Activated naive CD4-positive, alpha-beta T cell treated with anti-CD3 and anti-CD28 coated beads, Interleukin-2, amount 50 U/mL, for 72 hours (primary cell): Measurements from ENCODE around the gene NRP1. TPM values are rescaled to one million over a fixed set of nuclear protein-coding genes. Genes with fewer than 3 reads are reported as not detected.

Experiments used
- ATAC-seq, 2 donors: fragments of 150-1000 bp; cut with Tn5 transposase; 2 replicates each; pipeline ENCODE4 v1.10.0; 2021; ENCODE audit warnings: mild to moderate bottlenecking in 2 of 2, moderate library complexity in 2 of 2
- DNase-seq, 2 donors: peaks; one replicate each; pipeline ENCODE4 v3.0.0; 2021 to 2022; ENCODE audit warnings: low spot score in 2 of 2
- H3K27ac Mint-ChIP-seq, 2 donors: one replicate each; pipeline ENCODE4 v1.8.0; 2022; ENCODE audit warnings: mild to moderate bottlenecking in 2 of 2, mixed read lengths in 2 of 2
- H3K36me3 Mint-ChIP-seq, 2 donors: one replicate each; pipeline ENCODE4 v1.8.0; 2022; ENCODE audit warnings: mixed read lengths in 2 of 2
- H3K9me3 Mint-ChIP-seq, 2 donors: one replicate each; pipeline ENCODE4 v1.8.0; 2022; ENCODE audit warnings: mixed read lengths in 2 of 2
- total RNA-seq, 2 donors: library from RNA; stranded (reverse); gene quantifications; one replicate each; pipeline ENCODE4 v1.2.3, GENCODE V29; 2022

Gene NRP1
- total RNA-seq, 2 donors from 2014 or later = 0.21 to 0.30 TPM

DNA sequence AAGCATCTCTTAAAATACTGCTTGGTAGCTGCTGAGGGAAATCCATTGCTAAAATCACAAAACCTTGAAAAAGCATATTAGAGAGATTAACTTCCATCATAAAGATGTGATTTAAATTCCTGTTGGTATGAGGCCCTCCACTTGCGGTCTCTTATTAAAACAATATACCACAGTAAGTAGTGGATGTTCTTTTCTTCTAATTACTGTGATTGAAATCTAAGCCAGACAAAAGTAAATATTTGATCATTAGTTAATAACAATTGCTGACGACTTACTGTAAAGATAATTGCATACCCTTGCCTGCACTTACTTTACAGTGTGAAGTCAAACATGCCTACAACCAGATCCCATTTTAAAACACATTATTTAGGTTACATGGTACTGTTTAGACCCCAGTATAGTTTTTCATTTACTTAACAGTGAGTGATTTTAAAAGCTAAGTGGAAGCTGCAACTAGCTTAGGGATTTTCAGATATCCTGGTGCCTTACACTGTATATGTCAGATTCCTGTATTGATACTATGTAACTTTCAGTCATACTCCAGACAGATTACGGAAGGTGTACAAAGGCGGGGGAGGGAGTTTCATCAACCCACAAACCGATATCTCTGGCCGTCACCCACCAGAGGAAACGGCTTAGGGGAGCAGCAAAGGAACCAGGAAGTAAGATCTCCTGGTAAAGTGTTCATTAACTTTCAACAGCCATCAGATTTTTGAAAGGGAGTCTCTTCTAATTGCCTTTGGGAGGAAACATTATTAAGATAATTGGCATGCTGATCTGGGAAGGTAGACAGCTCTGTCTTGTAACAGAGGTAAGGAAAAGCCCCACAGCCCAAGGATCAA is 986 bp downstream of the NRP1 start:
- Mint-ChIP-seq H3K27ac (no peak overlapping the region), H3K36me3 (peaks cover 0 to 5% of the 10 kb centered on the region in 2 donors), H3K9me3 (no peaks in the 10 kb centered on the region)
- DNase-seq (no peak), ATAC-seq (peak in 1 of 2 donors; percentile 69)

DNA sequence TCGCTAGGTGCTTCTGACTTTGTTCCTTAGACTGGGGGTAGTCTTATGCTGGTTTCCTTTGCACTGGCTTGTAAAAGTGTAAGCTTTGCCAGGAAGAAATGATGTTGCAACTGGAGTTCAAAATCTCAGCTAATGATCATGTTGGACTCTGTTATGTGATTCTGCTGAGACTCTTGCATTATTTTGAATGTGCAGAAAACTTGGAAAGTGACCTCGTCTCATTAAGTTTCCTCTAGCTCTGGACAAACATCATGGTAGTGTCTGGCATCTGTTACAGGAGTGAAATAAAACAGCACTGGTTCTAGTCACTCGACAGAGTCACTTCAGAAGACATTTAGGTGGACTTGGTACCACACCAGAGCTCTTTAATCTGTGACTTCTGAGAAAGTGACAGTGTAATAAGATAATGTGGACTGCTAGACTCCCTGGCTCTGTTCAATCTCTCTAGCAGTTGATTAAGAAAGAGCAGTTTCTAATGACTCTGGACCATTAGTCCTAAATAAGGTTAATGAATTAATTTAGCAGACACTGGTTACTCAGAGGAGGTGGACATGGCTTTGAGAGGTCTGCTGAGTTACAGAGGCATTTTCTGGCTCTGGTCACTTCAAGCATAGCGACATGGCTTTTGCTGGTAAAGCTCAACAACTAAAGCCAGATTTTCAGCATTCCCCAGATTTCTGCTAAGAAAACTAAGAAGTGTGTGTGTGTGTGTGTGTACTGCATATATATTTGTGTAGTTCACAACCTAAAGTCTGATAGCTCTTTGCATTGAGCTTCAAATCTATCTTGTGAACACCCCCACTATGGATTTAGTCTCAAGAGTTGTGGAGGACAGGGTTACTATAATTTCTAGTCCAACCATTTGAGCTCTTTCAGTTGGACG is 2.0 kb downstream of the NRP1 start:
- H3K27ac Mint-ChIP-seq = no peak overlapping the region
- ATAC-seq (no peak), DNase-seq (no peak)
- H3K36me3 Mint-ChIP-seq = peaks cover 0 to 5% of the 10 kb centered on the region in 2 donors
- H3K9me3 Mint-ChIP-seq = no peaks in the 10 kb centered on the region

- no peak overlapping the region for H3K27ac Mint-ChIP-seq
- no peak for ATAC-seq
- H3K36me3 Mint-ChIP-seq = no peaks in the 10 kb centered on the region
- H3K9me3 Mint-ChIP-seq = no peaks in the 10 kb centered on the region
- no peak for DNase-seq
Measured at GRCh38 chr10:33331379-33331694, 3.1 kb downstream of the NRP1 start.

DNA sequence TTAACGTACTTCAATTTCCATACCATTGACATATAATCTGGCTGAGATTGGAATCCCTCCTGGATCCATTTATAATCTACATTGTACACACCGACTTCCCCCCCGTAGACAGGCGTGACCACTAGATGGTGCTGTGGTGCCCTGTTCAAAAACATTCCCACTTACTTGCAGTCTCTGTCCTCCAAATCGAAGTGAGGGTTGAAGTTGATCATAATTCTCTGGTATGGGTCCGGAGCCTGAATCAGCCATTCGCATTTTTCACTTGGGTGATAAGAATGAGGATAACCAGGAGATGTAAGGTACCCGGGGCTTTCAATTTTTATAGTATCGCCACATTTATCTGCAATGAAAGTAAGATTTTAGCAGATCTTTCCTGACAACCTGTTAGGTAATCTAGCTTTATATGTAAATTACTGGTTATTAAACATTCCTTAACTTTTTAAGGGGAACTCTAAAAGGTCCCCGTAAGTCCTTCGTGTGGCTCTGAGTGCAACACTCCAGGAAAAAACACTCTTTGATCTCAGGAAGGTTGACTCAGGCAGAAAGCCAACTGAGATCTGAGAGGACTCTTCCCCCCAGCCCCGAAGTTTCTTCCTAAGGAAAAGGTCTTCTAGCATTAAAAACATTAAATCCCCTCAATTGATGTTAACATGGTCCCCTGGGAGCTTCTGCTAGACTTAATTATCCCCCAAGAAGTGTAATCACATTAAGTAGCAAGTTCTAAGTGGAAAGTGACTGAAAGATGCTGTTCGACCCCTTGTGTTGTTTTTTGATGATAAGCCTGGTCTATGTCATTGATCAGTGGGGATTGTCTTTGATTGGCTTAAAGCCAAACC is 3.7 kb downstream of the NRP1 start:
- Mint-ChIP-seq H3K36me3 (no peaks in the 10 kb centered on the region), H3K27ac (no peak overlapping the region), H3K9me3 (no peaks in the 10 kb centered on the region)
- ATAC-seq = peak; percentile 48 to 61
- DNase-seq = peak; percentile 65 to 77

DNA sequence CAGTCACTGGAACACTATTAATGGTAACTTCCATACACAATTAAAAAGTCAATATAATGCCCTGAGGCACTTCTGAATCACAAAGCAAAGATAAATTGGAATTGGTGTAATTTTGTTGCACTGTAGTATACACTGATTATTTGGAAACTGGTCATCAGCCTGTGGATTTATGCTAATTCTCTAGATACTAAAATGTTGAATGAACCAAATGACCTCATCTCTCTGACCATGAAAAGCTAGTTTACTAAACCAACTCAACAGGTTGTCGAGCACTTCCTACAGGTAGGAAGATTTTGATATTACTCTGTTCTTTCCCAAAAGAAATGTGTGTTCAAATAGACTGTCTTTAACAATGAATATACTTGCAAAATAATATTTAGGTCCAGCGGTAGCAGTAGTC is 5.3 kb downstream of the NRP1 start:
- ATAC-seq = no peak
- DNase-seq = no peak
- no peak overlapping the region for H3K27ac Mint-ChIP-seq
- H3K36me3 Mint-ChIP-seq = no peaks in the 10 kb centered on the region
- no peaks in the 10 kb centered on the region for H3K9me3 Mint-ChIP-seq

DNA sequence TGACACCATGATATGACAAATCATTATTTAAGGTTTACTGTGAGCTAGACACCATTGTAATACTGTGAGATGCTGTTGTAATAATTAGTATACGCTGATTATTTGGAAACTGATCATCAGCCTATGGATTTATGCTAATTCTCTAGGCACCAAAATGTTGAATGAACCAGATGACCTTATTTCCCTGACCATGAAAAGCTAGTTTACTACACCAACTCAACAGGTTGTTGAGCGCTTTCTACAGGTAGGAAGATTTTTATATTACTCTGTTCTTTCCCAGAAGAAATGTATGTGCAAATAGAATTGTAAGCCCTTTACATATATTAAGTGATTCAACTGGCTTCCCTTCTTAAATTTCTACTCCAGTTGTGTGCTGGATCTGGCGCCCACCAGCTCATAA is 6.2 kb downstream of the NRP1 start:
- no peak overlapping the region for H3K27ac Mint-ChIP-seq
- H3K36me3 Mint-ChIP-seq = no peaks in the 10 kb centered on the region
- no peak for ATAC-seq

GRCh38 chr10:33327751-33328150 is 6.7 kb downstream of the NRP1 start:
- ATAC-seq (no peak), DNase-seq (no peak)
- Mint-ChIP-seq H3K9me3 (no peaks in the 10 kb centered on the region), H3K36me3 (no peaks in the 10 kb centered on the region), H3K27ac (no peak overlapping the region)

More for the DNA sequence above, 6.2 kb downstream of the NRP1 start:
- no peaks in the 10 kb centered on the region for H3K9me3 Mint-ChIP-seq
- no peak for DNase-seq

- no peaks in the 10 kb centered on the region for H3K36me3 Mint-ChIP-seq
- ATAC-seq = no peak
- DNase-seq = no peak
- no peak overlapping the region for H3K27ac Mint-ChIP-seq
- no peaks in the 10 kb centered on the region for H3K9me3 Mint-ChIP-seq
Measured at GRCh38 chr10:33326933-33327332, 7.5 kb downstream of the NRP1 start.

- Mint-ChIP-seq H3K9me3 (no peaks in the 10 kb centered on the region), H3K27ac (no peak overlapping the region), H3K36me3 (no peaks in the 10 kb centered on the region)
- ATAC-seq (no peak), DNase-seq (no peak)
Measured at GRCh38 chr10:33325929-33326328, 8.5 kb downstream of the NRP1 start.

GRCh38 chr10:33323721-33324120 is 10.7 kb downstream of the NRP1 start:
- no peak for ATAC-seq
- DNase-seq = no peak

GRCh38 chr10:33321516-33321915 is 13.0 kb downstream of the NRP1 start:
- Mint-ChIP-seq H3K36me3 (no peaks in the 10 kb centered on the region), H3K9me3 (peaks cover 0 to 5% of the 10 kb centered on the region in 2 donors), H3K27ac (no peak overlapping the region)
- ATAC-seq (no peak), DNase-seq (no peak)

More at GRCh38 chr10:33323721-33324120, 10.7 kb downstream of the NRP1 start:
- peaks cover 0 to 5% of the 10 kb centered on the region in 2 donors for H3K9me3 Mint-ChIP-seq
- H3K27ac Mint-ChIP-seq = no peak overlapping the region
- H3K36me3 Mint-ChIP-seq = no peaks in the 10 kb centered on the region

- DNase-seq = no peak
- Mint-ChIP-seq H3K27ac (no peak overlapping the region), H3K36me3 (no peaks in the 10 kb centered on the region), H3K9me3 (peaks cover 0 to 12% of the 10 kb centered on the region in 2 donors)
- ATAC-seq = no peak
Measured at GRCh38 chr10:33320288-33320687, 14.2 kb downstream of the NRP1 start.

GRCh38 chr10:33315891-33316290 is 18.6 kb downstream of the NRP1 start:
- ATAC-seq (no peak), DNase-seq (no peak)
- H3K9me3 Mint-ChIP-seq = peaks cover 0 to 12% of the 10 kb centered on the region in 2 donors
- no peaks in the 10 kb centered on the region for H3K36me3 Mint-ChIP-seq
- no peak overlapping the region for H3K27ac Mint-ChIP-seq

DNA sequence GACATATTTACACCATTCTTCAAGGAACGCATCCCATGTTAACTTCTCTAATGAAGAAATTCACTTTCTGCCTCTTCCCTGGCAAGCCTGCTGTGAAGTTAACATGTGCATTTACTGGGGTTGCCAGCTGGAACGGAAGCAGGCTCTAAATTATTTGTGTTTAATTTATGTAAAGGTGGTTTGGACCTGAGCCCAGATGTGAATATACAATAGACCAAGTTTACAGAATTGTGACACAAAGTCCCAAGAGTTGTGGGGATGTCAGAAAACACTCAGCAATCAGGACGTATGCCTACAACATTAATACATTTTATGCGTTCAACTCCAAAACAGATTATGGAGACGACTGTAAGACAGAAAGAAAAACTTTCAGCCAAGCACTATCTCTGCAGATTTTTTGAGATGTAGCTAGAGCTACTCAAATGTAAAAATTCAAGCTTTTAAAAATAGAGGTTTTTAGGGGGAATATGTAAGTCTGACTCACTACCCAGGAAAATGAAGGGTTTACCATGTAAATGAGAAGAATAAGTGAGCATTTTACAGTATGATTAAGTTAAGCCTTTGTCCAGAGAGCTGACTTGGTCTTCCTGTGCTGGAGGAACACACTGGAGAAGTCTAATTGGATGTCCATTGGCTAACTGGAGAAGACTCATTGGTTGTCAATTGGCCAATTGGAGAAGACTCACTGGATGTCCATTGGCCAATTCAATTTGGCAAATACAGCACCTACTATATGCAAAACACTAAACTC is 19.5 kb downstream of the NRP1 start:
- no peak for ATAC-seq
- no peak for DNase-seq
- Mint-ChIP-seq H3K9me3 (peaks cover 0 to 7% of the 10 kb centered on the region in 2 donors), H3K36me3 (no peaks in the 10 kb centered on the region), H3K27ac (no peak overlapping the region)

- DNase-seq (no peak), ATAC-seq (no peak)
- no peak overlapping the region for H3K27ac Mint-ChIP-seq
- peaks cover 0 to 7% of the 10 kb centered on the region in 2 donors for H3K9me3 Mint-ChIP-seq
- H3K36me3 Mint-ChIP-seq = no peaks in the 10 kb centered on the region
Measured at GRCh38 chr10:33311640-33312039, 22.8 kb downstream of the NRP1 start.

DNA sequence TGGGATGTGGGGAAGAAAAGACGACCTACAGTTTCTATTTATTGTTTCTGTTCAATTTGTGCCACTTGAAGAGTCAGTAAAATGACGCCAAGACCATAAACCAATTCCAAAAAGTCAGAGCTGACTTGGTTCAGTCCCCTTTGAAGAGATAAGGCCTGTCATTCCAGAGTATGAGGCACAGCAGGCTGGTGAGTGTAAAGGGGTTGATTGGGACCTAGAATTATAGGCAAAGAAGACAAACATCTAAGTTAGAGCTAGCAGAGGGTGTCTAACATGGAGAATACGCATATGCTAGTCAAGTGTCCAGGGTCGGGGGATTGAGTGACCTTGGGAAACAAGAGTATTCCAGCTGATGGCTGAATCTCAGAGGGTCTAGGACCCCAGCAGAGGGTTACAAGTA is 23.6 kb downstream of the NRP1 start:
- no peak overlapping the region for H3K27ac Mint-ChIP-seq
- no peak for DNase-seq
- ATAC-seq = no peak
- no peaks in the 10 kb centered on the region for H3K36me3 Mint-ChIP-seq
- H3K9me3 Mint-ChIP-seq = peaks cover 0 to under 1% of the 10 kb centered on the region in 2 donors
